HG03066 (cell line): ENCODE data around the gene PRRX2.

ENCODE experiments used
- ATAC-seq: cut with Tn5 transposase; IDR thresholded peaks from one replicate; pipeline ENCODE4 v1.9.1; 2021; ENCODE audit warnings: low read depth; ENCODE audit not compliant: unreplicated experiment

The PRRX2 gene

DNA sequence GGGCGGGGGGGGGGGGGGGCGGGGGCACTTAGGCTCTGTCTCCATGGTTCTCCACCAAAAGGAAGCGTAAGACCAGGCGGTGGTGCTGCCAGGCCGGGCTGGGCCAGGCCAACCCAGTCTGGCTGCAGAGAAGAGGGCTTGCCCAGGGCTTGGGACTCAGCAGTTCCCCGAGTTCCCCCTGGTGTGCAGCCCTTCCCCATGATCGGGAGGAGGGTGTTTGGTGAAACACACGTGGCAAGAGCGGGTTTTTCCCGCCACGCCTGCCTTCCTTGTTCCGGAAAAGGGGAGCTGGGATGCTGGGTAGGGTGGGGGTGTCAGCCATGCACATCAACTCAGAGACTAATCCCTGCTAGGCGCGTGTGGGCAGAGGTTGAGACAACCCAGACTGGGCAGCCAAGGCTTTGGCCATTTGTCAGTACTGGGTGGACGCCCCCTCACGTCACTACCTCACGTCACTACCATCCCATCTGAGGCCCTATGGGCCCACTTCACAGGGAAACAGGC lies 32.9 kb downstream of the PRRX2 start:
- no peak for ATAC-seq

DNA sequence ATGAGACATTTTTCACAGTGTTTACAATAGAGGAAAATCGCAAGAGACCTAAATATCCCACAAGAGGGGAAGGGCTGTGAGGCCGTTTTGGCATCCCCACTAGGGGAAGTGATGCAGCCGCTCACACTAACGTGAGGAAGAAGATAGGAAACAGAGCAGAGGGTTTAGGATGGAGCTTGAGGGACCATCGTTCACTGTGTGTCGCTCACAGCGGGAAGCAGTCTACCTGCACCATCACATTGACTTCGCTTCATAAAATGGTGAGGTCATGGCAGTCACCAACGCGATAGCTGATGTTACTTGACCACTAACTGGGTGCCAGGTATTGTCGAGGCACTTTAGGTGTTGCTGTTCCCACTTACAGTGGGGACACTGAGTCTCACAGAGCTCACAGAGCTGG lies 35.6 kb downstream of the PRRX2 start:
- ATAC-seq = no peak

DNA sequence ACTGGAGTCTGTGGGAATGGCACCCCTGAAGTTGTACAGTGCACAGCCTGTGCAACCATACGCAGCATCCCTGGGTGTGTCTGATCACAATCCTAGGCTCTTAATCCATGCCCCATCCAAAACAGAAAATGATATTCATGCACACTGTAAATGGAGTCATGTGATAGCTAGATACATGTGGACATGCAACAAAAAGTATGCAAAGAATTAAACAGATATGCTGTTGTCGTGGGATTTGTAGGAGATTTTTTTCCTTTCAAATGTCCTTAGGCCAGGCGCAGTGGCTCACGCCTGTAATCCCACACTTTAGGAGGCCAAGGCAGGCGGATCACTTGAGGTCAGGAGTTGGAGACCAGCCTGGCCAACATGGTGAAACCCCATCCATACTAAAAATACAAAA lies 36.1 kb downstream of the PRRX2 start:
- no peak for ATAC-seq

DNA sequence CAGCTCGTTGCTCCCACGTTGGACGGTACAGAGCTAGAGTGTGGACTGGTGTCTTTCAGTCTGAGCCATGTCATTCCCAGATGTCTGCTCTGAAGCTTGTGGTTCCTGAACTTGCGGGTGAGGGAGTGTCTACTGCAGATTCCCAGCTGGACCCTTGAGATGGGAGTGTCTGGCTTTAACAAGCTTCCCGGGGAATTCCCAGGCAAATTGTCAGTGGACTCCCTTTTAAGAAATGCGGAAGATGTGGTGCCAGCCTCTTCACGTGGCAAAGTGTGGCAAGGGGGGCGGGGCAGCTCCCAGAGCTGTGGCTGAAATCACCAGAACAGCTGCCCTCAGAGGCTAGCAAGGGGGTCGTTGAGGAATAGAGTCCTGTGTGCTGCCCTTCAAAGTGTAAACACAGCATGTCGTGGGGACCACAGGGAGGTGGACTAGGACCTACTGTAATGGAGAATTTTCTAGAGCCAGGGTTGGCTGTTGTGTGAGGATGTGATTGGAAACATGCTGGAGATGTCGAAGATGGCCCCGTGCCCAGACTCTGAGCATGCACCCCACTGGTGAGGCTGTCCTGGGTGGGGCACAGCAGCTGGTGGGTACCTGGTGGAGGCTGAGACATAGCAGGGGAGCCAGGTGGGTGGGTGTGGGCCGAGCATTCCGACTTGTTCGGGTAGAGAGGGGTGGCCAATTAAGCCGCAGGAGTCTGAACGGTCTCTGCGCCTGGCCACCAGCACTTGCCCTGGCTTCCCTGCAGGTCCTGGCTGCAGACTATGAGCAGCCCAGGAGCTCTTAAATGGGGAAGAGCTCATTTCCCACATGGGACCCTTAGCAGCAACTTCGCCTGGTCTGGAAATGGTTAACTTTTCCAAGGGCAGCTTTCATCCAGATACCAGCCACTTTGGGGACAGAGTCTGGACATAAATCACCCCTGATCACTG lies 37.4 kb downstream of the PRRX2 start:
- ATAC-seq = no peak

DNA sequence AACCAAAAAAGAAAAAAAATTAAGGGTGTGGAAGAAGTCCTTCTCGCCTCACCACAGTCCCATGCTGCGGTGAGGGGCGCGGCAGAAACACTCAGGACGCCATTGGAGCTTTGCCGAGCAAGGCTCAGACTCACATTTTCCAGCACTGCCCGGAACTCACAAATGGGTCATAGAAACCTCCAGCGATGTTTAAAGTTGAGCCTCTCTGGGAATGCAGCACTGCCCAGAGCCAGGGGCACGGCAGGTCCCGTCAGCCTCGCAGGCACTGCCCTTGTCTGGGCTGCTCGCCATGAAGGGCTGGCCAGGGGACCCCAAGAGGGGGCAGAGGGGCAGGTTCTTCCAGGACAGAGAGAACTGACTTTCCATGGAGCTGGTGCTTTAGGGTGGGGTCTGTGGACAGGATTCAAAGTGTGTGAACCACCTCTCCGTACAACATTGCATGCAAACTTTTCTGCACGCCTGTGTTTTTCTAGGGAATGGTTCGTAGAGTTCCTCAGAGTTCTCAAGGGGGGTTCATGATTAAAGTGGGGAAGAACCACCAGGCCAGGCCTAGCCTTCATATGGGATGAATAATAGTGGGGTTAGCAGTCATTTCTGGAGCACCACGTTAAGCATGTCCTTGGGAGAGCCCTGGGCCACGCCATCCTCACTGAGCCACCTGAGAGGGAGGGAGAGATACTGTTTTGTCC lies 38.4 kb downstream of the PRRX2 start:
- no peak for ATAC-seq

DNA sequence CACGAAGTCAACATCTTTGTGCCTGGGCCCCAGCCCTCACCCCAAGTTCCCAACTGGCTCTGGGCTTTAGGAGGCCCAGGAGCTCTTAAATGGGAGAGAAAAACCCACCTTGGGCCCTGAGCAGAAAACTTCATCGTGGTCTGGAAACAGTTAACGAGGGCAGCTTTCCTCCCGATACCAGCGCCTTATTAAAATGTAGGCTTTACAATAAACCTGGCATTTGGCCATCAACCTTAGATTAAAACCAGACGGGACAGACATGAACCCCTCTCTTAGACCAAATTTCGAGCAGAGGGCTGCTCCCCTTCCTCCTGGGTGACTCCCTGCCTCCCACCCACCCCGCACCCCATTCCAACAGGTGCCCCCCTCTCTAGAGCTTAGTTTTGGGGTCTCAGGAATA lies 39.4 kb downstream of the PRRX2 start:
- no peak for ATAC-seq

DNA sequence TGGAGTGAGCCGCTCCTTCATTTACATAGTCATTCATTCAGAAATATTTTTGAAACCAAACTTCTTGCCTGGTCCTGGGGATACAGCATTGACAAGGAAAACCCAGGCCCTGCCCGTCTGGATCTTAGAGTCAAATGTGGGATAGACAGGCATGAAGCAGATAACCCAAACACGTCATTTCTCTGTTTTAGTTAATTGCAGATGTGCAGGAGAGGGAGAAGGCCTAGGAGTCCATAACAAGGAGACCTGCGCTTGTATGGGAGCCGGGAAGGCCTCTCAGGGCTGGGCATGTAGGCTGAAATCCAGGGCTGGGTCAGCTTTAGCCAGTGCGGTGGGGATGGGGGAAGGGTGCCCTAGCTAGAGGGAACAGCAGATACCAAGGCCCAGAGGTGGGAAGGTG lies 43.3 kb downstream of the PRRX2 start:
- ATAC-seq = no peak

DNA sequence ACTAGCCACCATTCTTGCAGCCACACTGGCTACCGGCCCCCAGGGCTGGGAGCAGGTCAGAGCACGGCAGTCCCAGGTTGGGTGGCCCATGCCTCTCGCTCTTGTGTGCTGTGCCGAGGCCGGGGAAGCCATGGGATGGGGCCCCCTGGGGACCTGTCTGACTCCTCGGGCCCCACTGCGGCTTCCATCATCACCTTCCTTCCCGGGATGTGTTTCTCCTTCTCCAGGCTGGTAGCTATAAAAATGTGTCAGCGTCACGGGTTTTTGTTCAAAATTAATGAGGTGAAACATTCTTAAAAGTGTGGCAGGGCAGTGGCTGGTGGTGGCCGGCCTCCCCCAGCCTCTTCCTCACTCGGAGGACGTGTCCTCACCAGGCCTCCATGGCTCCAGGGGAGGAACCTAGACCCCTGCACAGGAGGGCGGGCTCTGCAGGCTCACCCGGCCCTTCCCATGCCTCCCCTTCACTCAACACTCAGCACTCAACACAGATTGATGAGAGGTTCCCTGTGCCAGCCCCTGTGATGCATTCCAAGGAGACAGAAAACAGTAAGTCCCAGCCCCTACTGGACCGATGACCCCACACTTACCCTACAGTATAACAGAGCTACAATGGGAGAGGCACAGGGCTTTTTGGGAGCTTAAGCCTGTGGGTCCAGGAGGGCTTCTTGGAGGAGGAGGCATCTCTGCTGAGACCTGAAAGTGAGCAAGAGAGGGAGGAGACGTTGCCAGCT lies 44.2 kb downstream of the PRRX2 start:
- no peak for ATAC-seq

DNA sequence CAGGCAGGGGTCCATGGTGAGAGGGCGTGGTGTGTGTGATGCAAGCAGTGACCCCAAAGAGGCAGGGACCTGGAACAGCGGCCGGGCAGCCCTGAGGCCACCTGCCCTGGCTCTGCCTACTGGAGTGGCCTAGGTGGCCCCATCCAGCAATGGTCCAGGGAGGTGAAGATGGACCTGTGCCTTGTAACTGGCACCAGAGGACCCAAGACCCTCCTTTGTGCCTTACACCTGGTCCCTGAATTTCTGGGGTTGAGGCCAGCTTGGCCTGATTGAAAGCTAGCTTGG lies 44.7 kb downstream of the PRRX2 start:
- no peak for ATAC-seq

DNA sequence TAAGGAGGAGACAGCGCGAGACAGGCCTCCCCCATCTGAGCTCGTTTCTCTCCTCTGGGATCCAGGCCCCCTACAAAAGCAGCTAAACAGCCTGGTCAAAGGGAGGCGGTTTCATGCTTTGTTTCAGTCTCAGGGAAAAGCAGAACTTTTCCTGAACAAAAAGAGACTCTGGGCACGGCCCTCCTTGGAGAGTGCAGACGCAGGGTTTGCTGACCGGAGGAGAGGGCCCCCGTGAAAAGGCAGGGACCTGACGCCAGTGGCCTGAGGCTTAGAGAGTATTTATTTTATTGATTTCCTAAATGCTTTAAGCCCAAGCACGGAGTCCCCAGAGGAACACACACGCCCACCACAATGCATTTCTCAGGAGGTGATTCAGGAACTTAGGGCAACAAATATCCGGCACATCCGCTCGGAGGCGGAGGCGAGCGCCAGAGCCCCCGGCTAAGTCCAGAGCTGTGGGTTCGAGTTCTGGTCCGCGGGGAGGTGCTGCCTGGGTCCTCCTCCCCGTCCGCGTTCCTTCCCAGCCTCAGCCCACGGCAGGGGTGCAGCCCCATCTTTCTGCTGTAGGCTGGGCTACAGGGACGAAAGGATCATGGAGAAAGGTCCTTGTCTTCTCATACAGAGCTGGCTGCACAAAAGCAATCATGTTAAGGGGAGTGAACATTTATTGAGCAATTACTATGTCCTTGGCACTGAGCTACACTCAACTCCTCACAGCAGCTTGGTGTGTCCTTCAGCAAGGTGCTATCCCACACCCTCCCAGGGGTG lies 47.4 kb downstream of the PRRX2 start:
- ATAC-seq = no peak

DNA sequence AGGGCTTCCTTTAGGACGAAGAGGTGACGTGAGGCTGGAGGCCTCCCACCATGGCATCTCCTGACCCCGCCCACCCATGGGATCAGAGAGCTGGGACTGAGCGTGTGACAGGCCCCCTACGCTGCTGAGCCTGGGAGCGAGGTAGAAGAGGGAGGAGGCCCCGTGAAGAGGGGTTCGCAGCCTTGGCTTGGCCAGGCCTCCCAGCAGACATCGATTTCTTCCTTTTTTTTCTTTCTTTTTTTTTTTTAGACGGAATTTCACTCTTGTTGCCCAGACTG lies 47.9 kb downstream of the PRRX2 start:
- no peak for ATAC-seq

DNA sequence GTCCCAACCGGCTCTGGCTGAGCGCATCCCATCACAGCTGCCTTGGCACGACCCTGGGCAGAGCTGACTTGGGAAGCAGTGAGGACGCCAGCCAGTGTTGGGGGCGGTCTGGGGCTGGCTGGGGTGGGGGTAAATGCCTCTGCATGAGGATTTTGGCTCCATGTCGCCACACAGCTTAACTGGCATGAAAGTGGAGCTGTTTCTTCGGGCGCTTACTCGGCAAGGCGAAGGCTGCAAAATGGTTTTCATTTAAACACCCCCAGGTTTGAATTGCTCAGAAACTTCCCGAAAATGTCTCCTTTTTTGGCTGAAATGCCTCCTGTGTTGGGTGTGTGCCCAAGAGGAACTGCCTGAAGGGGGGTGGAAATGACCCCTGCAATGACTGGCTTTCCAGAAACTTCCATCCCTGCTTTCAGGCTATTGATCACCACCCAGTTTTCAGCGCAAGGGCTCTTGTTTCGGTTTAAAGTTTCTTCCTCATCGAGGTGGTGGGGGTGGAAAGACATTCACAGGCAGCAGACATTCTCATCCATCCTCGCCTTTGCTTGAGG lies 49.1 kb downstream of the PRRX2 start:
- no peak for ATAC-seq

DNA sequence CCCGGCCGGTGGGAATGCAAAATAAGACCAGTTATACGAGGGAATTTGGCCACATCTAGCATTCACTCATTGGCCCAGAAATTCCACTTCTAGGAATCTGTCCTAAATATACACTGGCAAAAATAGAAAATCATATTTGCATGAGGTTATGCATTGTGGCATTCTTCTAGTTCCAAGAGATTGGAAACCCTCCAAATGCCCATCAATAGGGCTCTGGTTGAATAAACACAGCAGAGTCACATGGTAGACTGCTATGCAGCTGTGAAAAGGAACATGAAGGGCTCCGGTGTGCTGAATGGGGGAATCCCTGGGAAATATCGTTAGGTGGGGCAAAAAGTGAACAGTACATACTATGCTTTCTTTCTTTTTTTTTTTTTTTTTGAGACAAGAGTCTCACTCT lies 50.6 kb downstream of the PRRX2 start:
- ATAC-seq = no peak

DNA sequence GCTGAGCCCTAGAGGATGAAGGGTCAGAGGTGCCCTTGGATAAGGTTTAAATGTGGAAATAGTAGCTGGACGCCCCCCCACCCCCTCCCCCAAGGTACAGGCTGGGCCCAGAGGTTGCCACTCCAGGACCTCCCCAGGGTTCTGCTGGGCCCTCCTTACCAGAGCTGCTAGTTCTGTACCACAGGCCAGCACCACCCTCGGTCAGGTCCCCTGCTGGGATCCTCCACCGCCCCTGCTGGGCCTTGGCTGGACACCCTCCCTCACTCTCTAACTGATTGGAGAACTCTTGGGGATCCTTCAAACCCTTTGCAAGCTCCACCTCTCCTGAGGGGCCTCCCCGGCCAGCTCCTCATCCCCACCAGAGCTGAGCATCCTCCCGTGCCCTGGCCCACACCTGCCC lies 52.5 kb downstream of the PRRX2 start:
- ATAC-seq = no peak

DNA sequence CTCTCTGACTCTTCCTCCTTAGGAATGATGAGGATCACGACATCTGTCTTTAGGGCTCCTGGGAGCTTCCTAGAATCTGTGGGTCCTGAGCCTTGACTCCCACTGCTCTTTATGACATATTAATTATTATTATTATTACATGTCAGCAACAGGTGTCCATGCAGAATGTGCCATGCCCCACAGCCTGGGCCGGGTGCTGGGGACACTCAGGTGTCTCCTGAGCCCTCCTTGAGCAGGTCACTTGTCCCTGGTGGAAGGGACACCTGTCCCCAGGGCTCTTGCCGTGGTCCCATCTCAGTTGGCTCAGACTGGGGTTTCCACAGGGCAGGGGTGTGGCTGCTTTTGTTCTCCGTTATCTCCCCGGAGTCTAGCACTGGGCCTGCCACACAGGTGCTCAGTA lies 53.2 kb downstream of the PRRX2 start:
- no peak for ATAC-seq

DNA sequence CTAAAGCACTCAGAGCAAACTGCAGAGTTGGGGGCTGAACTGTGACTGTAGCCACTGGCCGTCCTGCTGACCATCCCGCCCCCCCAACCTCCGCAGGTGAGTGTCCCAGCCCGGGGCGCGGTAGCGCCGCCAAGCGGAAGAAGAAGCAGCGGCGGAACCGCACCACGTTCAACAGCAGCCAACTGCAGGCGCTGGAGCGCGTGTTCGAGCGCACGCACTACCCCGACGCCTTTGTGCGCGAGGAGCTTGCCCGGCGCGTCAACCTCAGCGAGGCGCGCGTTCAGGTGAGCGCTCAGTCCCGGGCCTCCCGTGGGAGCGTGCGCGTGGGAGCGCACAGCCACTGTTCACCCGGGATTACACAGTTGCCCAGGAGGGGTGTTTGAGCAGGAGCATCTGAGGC lies 53.7 kb downstream of the PRRX2 start:
- no peak for ATAC-seq

DNA sequence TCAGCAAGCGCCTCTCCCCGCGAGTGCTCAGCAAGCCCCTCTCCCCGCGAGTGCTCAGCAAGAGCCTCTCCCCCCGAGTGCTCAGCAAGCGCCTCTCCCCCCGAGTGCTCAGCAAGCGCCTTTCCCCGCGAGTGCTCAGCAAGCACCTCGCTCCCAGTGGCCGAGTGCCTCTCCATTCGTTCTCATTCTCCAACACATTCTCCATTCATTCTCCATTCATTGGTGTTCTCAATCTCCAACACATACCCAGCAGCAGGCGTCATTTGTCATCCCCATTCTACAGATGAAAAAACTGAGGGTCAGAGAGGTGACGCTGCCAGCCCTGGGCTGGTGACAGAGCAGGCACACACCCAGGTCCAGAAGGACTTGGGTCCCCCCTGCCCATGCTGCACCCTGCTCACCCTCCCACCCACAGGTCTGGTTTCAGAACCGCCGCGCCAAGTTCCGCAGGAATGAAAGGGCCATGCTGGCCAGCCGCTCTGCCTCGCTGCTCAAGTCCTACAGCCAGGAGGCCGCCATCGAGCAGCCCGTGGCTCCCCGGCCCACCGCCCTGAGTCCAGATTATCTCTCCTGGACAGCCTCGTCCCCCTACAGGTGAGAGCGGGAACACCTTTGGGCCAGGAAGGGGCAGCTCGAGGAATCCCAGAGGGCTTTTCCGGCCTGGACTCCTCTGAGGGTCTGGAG lies 54.9 kb downstream of the PRRX2 start:
- ATAC-seq = no peak

DNA sequence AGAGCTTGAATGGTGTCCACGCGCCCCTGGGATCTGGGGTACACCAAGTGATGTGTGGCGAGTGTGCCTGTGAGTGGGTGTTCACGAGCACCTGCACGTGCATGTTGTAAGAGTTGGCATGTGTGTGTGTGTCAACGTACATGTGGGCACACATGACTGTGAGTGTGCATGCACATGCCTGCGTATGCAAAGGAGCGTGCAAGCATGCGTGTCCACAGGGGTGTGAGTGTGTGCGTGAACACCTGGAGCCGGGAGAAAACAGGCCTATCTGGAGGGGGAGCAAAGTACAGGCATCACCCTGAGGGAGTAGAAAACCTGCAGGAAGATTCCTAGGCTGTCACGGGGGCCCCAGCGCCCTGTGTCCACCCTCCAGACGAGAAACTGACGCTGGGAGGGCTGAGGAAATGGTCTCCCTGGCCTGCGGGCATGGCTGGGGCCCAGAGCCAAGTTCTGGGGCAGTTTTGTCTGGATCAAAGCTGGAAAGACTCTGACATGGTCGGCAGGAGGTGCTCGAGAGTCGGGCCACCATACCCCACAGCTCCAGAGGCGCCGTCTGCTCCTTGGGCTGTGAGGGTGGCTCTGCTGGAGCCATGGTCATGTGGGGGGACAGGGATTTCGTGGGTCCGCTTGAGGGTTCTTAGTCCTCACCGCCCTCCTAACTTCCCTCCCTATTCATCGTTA lies 55.6 kb downstream of the PRRX2 start:
- no peak for ATAC-seq

DNA sequence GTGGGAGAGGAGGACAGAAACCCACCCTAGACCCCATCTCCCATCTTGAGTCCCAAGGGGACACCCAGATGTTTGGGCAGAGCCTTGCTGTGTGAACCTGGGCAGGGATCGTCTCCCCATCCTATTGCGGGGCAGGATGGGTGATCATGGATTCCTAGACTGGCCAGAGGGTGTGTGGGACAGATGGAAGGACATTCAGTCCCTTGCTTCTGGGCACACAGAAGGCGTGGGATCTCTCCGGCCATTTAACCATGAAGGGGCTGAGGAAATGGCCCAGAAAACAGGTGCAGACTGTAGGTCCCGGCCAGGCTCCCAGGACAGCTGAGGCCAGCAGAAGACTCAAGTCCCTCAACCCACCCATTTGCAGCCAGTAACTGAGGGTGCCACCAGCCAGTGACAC lies 57.5 kb downstream of the PRRX2 start:
- ATAC-seq = no peak
